ENCODE measurements around the gene EIF3D. TPM values are rescaled to one million over a fixed set of nuclear protein-coding genes. Genes with fewer than 3 reads are reported as not detected.

EIF3D gene
- total RNA-seq, 1 experiment from 2014 or later: 237 TPM

DNA sequence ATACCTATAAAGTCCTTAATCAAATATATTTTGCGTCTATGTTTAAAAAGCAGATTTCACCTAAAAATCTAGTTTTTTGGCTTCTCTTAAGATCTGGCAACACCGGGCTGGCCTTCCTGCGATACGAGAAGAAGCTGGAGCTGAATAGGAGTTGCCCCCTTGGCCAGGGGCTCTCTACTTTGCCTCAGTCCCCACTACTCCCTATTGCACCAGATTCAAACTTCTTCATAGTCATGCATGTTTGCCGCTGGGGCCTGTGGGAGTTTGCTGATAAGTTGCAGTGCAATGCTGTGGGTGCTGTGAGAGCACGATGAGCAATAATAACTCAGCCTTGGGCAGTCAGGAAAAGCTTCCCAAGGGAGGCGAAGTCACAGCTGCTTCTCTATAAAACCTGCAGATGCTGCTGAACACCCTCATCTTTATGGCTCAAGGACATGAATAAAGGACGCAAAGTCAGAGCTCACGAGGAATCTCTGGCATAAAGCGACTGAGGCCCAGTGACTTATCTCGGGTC lies 15.2 kb upstream of the EIF3D start (continued):
- TF ChIP-seq, protein P1, sequence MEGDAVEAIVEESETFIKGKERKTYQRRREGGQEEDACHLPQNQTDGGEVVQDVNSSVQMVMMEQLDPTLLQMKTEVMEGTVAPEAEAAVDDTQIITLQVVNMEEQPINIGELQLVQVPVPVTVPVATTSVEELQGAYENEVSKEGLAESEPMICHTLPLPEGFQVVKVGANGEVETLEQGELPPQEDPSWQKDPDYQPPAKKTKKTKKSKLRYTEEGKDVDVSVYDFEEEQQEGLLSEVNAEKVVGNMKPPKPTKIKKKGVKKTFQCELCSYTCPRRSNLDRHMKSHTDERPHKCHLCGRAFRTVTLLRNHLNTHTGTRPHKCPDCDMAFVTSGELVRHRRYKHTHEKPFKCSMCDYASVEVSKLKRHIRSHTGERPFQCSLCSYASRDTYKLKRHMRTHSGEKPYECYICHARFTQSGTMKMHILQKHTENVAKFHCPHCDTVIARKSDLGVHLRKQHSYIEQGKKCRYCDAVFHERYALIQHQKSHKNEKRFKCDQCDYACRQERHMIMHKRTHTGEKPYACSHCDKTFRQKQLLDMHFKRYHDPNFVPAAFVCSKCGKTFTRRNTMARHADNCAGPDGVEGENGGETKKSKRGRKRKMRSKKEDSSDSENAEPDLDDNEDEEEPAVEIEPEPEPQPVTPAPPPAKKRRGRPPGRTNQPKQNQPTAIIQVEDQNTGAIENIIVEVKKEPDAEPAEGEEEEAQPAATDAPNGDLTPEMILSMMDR (IDR thresholded peaks at IDR 0.05): no peak
- TF ChIP-seq KAT7 (CRISPR knock-in tag; IDR thresholded peaks at IDR 0.05; ENCODE audit: borderline replicate concordance): no peak
- no peak for TF ChIP-seq EMX1 (CRISPR knock-in tag; IDR thresholded peaks at IDR 0.05)
- TF ChIP-seq, protein P2, sequence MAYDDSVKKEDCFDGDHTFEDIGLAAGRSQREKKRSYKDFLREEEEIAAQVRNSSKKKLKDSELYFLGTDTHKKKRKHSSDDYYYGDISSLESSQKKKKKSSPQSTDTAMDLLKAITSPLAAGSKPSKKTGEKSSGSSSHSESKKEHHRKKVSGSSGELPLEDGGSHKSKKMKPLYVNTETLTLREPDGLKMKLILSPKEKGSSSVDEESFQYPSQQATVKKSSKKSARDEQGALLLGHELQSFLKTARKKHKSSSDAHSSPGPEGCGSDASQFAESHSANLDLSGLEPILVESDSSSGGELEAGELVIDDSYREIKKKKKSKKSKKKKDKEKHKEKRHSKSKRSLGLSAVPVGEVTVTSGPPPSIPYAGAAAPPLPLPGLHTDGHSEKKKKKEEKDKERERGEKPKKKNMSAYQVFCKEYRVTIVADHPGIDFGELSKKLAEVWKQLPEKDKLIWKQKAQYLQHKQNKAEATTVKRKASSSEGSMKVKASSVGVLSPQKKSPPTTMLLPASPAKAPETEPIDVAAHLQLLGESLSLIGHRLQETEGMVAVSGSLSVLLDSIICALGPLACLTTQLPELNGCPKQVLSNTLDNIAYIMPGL (CRISPR knock-in tag; IDR thresholded peaks at IDR 0.05): no peak
- TF ChIP-seq SMAD4 (CRISPR knock-in tag; IDR thresholded peaks at IDR 0.05): no peak

DNA sequence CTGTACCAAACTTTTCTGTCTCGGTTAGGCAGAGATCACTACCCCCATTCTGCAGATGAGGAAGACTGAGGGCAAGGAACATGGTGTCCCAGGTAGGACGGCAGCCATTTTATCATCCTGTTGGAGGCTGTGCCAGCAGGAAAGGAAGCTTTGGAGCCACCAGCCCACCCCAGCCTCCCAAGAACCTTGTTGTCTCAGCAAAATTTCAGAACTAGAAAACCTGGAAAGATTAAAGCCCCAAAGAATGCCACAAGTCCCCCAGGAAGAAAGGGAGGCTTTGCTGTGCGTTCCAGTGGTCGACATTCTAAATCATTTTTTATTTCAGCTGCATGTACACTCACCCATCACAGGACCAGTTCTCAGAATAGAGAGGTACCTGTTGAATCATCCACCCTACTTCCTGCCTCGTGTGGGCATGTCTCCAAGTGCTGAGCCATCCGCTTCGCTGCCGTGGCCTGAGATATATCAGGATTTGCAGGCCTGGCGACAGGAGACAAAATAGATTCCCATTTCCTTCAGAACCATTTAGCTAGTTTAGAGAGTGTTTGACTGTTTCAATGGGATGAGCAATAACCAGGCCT lies 13.0 kb upstream of the EIF3D start:
- peaks cover 16% of the 10 kb centered on the region for H3K4me1 Mint-ChIP-seq
- no peak for ATAC-seq
- no peak for DNase-seq (ENCODE audit: low spot score)
- TF ChIP-seq FOXJ3 (CRISPR knock-in tag; IDR thresholded peaks at IDR 0.05; ENCODE audit: borderline replicate concordance): no peak
- TF ChIP-seq GTF2I (CRISPR knock-in tag; conservative IDR thresholded peaks at IDR 0.05): peak; percentile 35; the same call in 1 of the 2 replicates
- no peaks in the 10 kb centered on the region for H3K9me3 Mint-ChIP-seq
- H3K4me3 Mint-ChIP-seq: no peak overlapping the region
- H3K27ac Mint-ChIP-seq: no peak overlapping the region
- ChIA-PET POLR2A (interaction anchor here (0.7 kb wide), 1 partner anchor 336 kb away, joined by 4 read pairs; no protein-coding TSS in a partner anchor), CTCF (interaction anchor here (1.0 to 1.2 kb wide), 6 partner anchors 13 to 314 kb away, joined by 3 to 6 read pairs (median 3); partner anchors contain the start of genes EIF3D and IFT27)
- H3K27me3 Mint-ChIP-seq (ENCODE audit: low read depth): peaks cover 14% of the 10 kb centered on the region
- H3K36me3 Mint-ChIP-seq: no peaks in the 10 kb centered on the region

DNA sequence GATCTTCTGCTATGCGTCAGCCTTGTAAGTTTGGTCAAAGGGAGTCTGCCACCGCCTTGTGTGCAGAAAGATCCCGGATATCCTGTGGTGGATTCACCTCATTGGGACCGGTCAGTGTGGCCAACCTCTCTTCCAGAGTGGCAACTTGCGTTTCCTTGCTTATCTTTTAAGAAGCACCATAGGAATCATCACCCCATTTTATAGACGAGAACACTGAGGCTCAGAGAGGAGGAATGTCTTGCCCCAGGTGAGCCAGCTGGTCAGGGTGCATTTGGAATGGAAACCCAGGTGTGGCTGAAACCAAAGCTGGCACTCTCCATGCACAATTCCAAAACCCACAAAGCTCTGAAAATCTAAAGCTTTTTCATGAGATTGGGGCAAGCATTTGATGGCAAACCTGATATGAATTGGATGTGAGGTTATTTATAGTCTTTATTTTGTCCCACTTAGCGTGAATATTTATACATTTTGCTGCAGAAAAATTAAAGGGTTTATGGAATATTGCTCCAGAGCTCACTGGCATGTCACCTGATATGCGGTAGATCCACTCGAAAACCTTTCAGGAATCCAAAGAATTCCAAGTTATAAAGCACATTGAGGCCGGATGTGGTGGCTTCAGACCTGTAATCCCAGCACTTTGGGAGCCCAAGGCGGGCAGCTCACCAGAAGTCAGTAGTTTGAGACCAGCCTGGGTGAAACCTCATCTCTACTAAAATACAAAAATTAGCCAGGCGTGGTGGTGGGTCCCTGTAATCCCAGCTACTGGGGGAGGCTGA lies 12.1 kb upstream of the EIF3D start:
- Mint-ChIP-seq H3K9me3 (no peaks in the 10 kb centered on the region), H3K27me3 (ENCODE audit: low read depth) (peaks cover 13% of the 10 kb centered on the region), H3K4me1 (peaks cover 8% of the 10 kb centered on the region), H3K4me3 (no peak overlapping the region), H3K27ac (no peak overlapping the region; the same call in 1 of the 2 replicates), H3K36me3 (no peaks in the 10 kb centered on the region)
- ATAC-seq: no peak
- CTCF ChIA-PET: interaction anchor here (1.0 to 1.2 kb wide), 2 partner anchors 216 to 315 kb away, joined by 3 to 6 read pairs; no protein-coding TSS in a partner anchor
- POLR2A ChIA-PET: no interaction called here
- no peak for TF ChIP-seq CREM (CRISPR knock-in tag; IDR thresholded peaks at IDR 0.05)
- no peak for TF ChIP-seq NFYB (CRISPR knock-in tag; conservative IDR thresholded peaks at IDR 0.05; ENCODE audit: low read depth)
- TF ChIP-seq, protein P3, sequence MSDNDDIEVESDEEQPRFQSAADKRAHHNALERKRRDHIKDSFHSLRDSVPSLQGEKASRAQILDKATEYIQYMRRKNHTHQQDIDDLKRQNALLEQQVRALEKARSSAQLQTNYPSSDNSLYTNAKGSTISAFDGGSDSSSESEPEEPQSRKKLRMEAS (CRISPR knock-in tag; IDR thresholded peaks at IDR 0.05): no peak
- TF ChIP-seq, protein P4, sequence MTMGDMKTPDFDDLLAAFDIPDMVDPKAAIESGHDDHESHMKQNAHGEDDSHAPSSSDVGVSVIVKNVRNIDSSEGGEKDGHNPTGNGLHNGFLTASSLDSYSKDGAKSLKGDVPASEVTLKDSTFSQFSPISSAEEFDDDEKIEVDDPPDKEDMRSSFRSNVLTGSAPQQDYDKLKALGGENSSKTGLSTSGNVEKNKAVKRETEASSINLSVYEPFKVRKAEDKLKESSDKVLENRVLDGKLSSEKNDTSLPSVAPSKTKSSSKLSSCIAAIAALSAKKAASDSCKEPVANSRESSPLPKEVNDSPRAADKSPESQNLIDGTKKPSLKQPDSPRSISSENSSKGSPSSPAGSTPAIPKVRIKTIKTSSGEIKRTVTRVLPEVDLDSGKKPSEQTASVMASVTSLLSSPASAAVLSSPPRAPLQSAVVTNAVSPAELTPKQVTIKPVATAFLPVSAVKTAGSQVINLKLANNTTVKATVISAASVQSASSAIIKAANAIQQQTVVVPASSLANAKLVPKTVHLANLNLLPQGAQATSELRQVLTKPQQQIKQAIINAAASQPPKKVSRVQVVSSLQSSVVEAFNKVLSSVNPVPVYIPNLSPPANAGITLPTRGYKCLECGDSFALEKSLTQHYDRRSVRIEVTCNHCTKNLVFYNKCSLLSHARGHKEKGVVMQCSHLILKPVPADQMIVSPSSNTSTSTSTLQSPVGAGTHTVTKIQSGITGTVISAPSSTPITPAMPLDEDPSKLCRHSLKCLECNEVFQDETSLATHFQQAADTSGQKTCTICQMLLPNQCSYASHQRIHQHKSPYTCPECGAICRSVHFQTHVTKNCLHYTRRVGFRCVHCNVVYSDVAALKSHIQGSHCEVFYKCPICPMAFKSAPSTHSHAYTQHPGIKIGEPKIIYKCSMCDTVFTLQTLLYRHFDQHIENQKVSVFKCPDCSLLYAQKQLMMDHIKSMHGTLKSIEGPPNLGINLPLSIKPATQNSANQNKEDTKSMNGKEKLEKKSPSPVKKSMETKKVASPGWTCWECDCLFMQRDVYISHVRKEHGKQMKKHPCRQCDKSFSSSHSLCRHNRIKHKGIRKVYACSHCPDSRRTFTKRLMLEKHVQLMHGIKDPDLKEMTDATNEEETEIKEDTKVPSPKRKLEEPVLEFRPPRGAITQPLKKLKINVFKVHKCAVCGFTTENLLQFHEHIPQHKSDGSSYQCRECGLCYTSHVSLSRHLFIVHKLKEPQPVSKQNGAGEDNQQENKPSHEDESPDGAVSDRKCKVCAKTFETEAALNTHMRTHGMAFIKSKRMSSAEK (CRISPR knock-in tag; IDR thresholded peaks at IDR 0.05; ENCODE audit: borderline replicate concordance): no peak
- no peak for TF ChIP-seq GRHL2 (CRISPR knock-in tag; IDR thresholded peaks at IDR 0.05; ENCODE audit: insufficient replicate concordance, severe bottlenecking)
- TF ChIP-seq JUN (CRISPR knock-in tag; IDR thresholded peaks at IDR 0.05): no peak
- TF ChIP-seq ZNF317 (CRISPR knock-in tag; IDR thresholded peaks at IDR 0.05; ENCODE audit: borderline replicate concordance, low read depth): no peak
- no peak for TF ChIP-seq SMAD3 (CRISPR knock-in tag; IDR thresholded peaks at IDR 0.05; ENCODE audit: borderline replicate concordance)
- DNase-seq (ENCODE audit: low spot score): no peak

Measured in WTC11 (cell line).